Activated CD4-positive, alpha-beta T cell treated with anti-CD3 and anti-CD28 coated beads, Interleukin-2, amount 10 ng/mL, durations not matched to agents 7 days and 5 days (primary cell): ENCODE measurements around the gene SYT2. TPM values are rescaled to one million over a fixed set of nuclear protein-coding genes. Genes with fewer than 3 reads are reported as not detected.

ENCODE experiments used
- CTCF ChIA-PET: fragments of 350-600 bp; sonication (Branson Sonifier 250); formaldehyde crosslinking; loops from one replicate; lab custom pipeline; 2021; ENCODE audit warnings: antibody characterized with exemption; lab: Charles Lee
- POLR2A ChIA-PET: fragments of 350-600 bp; sonication (Branson Sonifier 250); formaldehyde crosslinking; loops from one replicate; lab custom pipeline; 2021; ENCODE audit warnings: antibody characterized with exemption; lab: Charles Lee
- DNase-seq: peaks from one replicate; pipeline ENCODE4 v3.0.0-alpha.2; 2020
- H3K27ac Mint-ChIP-seq: one replicate; pipeline ENCODE4 v1.8.0; 2021; ENCODE audit warnings: mild to moderate bottlenecking, moderate library complexity, mixed read lengths
- H3K27me3 Mint-ChIP-seq: one replicate; pipeline ENCODE4 v1.8.0; 2021; ENCODE audit warnings: mixed read lengths
- H3K36me3 Mint-ChIP-seq: one replicate; pipeline ENCODE4 v1.8.0; 2021; ENCODE audit warnings: low read depth, mixed read lengths
- H3K4me1 Mint-ChIP-seq: one replicate; pipeline ENCODE4 v1.8.0; 2021; ENCODE audit warnings: mixed read lengths
- H3K4me3 Mint-ChIP-seq: one replicate; pipeline ENCODE4 v1.8.0; 2021; ENCODE audit warnings: mild to moderate bottlenecking, moderate library complexity, mixed read lengths
- H3K9me3 Mint-ChIP-seq: one replicate; pipeline ENCODE4 v1.8.0; 2021; ENCODE audit warnings: mixed read lengths
- total RNA-seq, 2 experiments: library from RNA; stranded (reverse); gene quantifications; one replicate each; pipeline ENCODE4 v1.2.3, GENCODE V29; 2021

Gene SYT2
- total RNA-seq, 2 experiments from 2014 or later, result not detected

- Mint-ChIP-seq H3K27me3 (peaks cover 55% of the 10 kb centered on the region), H3K36me3 (no peaks in the 10 kb centered on the region), H3K4me3 (no peak overlapping the region), H3K9me3 (no peaks in the 10 kb centered on the region), H3K27ac (no peak overlapping the region), H3K4me1 (peaks cover 8% of the 10 kb centered on the region)
- CTCF ChIA-PET, result interaction anchor here (1.1 kb wide), 1 partner anchor 18 kb away, joined by 3 read pairs; no protein-coding TSS in a partner anchor
- no peak for DNase-seq
- POLR2A ChIA-PET, result no interaction called here
These were observed 9.1 kb downstream of the SYT2 start for GRCh38 chr1:202701200-202701599.

- Mint-ChIP-seq H3K9me3 (no peaks in the 10 kb centered on the region), H3K36me3 (no peaks in the 10 kb centered on the region), H3K4me1 (peaks cover 8% of the 10 kb centered on the region), H3K27ac (no peak overlapping the region), H3K27me3 (peaks cover 53% of the 10 kb centered on the region), H3K4me3 (no peak overlapping the region)
- POLR2A ChIA-PET, result no interaction called here
- CTCF ChIA-PET, result interaction anchor here (0.5 kb wide), 1 partner anchor 20 kb away, joined by 4 read pairs; no protein-coding TSS in a partner anchor
- no peak for DNase-seq
These were observed 10.2 kb downstream of the SYT2 start for GRCh38 chr1:202700061-202700460.

GRCh38 chr1:202698276-202698675, 12.0 kb downstream of the SYT2 start:
- H3K27ac Mint-ChIP-seq, result no peak overlapping the region
- CTCF ChIA-PET, result interaction anchor here (0.8 to 2.4 kb wide), 2 partner anchors 14 to 19 kb away, joined by 3 to 5 read pairs; no protein-coding TSS in a partner anchor
- DNase-seq, result no peak
- POLR2A ChIA-PET, result no interaction called here
- H3K4me1 Mint-ChIP-seq, result peaks cover 8% of the 10 kb centered on the region
- H3K36me3 Mint-ChIP-seq, result no peaks in the 10 kb centered on the region
- H3K27me3 Mint-ChIP-seq, result peaks cover 42% of the 10 kb centered on the region
- H3K9me3 Mint-ChIP-seq, result no peaks in the 10 kb centered on the region
- no peak overlapping the region for H3K4me3 Mint-ChIP-seq

GRCh38 chr1:202697038-202697437, 13.2 kb downstream of the SYT2 start:
- no peak for DNase-seq
- peaks cover 8% of the 10 kb centered on the region for H3K4me1 Mint-ChIP-seq
- H3K9me3 Mint-ChIP-seq, result peaks cover 2% of the 10 kb centered on the region
- ChIA-PET POLR2A (no interaction called here), CTCF (no interaction called here)
- peaks cover 42% of the 10 kb centered on the region for H3K27me3 Mint-ChIP-seq
- no peak overlapping the region for H3K27ac Mint-ChIP-seq
- H3K36me3 Mint-ChIP-seq, result no peaks in the 10 kb centered on the region
- no peak overlapping the region for H3K4me3 Mint-ChIP-seq

GRCh38 chr1:202694314-202694713, 15.9 kb downstream of the SYT2 start:
- H3K4me1 Mint-ChIP-seq, result peaks cover 8% of the 10 kb centered on the region
- DNase-seq, result no peak
- no peak overlapping the region for H3K27ac Mint-ChIP-seq
- no peak overlapping the region for H3K4me3 Mint-ChIP-seq
- peaks cover 2% of the 10 kb centered on the region for H3K9me3 Mint-ChIP-seq
- CTCF ChIA-PET, result no interaction called here
- POLR2A ChIA-PET, result no interaction called here
- H3K36me3 Mint-ChIP-seq, result no peaks in the 10 kb centered on the region
- peaks cover 33% of the 10 kb centered on the region for H3K27me3 Mint-ChIP-seq

GRCh38 chr1:202692959-202693555, 17.2 kb downstream of the SYT2 start:
- no peaks in the 10 kb centered on the region for H3K36me3 Mint-ChIP-seq
- H3K9me3 Mint-ChIP-seq, result peaks cover 2% of the 10 kb centered on the region
- POLR2A ChIA-PET, result no interaction called here
- peaks cover 27% of the 10 kb centered on the region for H3K27me3 Mint-ChIP-seq
- peak; percentile 84 for DNase-seq
- CTCF ChIA-PET, result interaction anchor here (2.4 kb wide), 1 partner anchor 12 kb away, joined by 6 read pairs; no protein-coding TSS in a partner anchor
- H3K27ac Mint-ChIP-seq, result no peak overlapping the region
- H3K4me3 Mint-ChIP-seq, result no peak overlapping the region
- H3K4me1 Mint-ChIP-seq, result peaks cover 1% of the 10 kb centered on the region

DNA sequence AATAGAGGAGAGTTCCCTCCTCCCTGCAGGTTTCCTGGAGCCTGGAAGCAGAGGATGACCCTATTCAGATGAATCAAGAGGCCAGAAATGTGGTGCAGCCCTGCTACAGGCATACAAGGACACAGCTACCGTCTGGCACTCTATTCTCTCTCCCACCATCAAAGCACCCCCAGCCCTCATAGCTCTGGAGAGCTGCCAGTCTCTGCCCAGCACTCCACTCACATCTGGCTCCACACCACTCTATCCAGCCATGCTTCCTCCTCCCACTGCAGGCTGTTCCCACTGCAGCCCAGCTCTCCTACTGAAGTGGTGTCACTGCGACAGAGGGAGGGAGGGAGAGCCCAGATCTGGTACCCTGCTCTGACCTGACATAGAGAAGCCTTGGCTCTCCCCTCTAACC, 18.4 kb downstream of the SYT2 start:
- H3K4me3 Mint-ChIP-seq, result no peak overlapping the region
- ChIA-PET CTCF (interaction anchor here (0.7 to 2.4 kb wide), 3 partner anchors 11 to 186 kb away, joined by 4 to 6 read pairs (median 4); no protein-coding TSS in a partner anchor), POLR2A (no interaction called here)
- H3K27me3 Mint-ChIP-seq, result peaks cover 21% of the 10 kb centered on the region
- H3K9me3 Mint-ChIP-seq, result peaks cover 2% of the 10 kb centered on the region
- DNase-seq, result no peak
- no peaks in the 10 kb centered on the region for H3K36me3 Mint-ChIP-seq
- no peaks in the 10 kb centered on the region for H3K4me1 Mint-ChIP-seq
- H3K27ac Mint-ChIP-seq, result no peak overlapping the region

- peaks cover 10% of the 10 kb centered on the region for H3K27me3 Mint-ChIP-seq
- no peaks in the 10 kb centered on the region for H3K36me3 Mint-ChIP-seq
- H3K4me1 Mint-ChIP-seq, result no peaks in the 10 kb centered on the region
- CTCF ChIA-PET, result interaction anchor here (2.0 kb wide), 1 partner anchor 11 kb away, joined by 7 read pairs; no protein-coding TSS in a partner anchor
- POLR2A ChIA-PET, result no interaction called here
- H3K9me3 Mint-ChIP-seq, result peaks cover 2% of the 10 kb centered on the region
- no peak overlapping the region for H3K27ac Mint-ChIP-seq
- DNase-seq, result no peak
- H3K4me3 Mint-ChIP-seq, result no peak overlapping the region
These were observed 20.5 kb downstream of the SYT2 start for GRCh38 chr1:202689493-202690342.

DNA sequence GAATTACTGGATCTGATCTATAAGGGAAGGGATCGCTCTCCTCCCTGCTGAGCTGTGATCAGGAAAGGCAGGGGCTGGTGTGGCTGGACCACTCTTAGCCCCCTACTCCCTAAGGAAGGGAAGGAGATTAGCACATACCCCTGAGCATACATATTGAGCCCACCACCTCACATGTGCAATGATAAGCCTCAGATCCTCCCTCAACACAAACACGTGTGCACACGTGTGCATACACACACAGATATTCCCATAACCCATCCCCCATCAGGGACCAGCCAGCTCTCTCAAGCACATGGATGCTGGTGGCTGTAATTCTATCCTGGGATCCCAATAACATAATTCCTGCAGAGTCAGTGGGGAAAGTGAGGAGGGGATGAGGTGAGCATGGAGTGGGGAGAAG, 21.2 kb downstream of the SYT2 start:
- ChIA-PET CTCF (interaction anchor here (2.0 kb wide), 1 partner anchor 10 kb away, joined by 7 read pairs; no protein-coding TSS in a partner anchor), POLR2A (no interaction called here)
- Mint-ChIP-seq H3K4me3 (no peak overlapping the region), H3K9me3 (peaks cover 2% of the 10 kb centered on the region), H3K36me3 (no peaks in the 10 kb centered on the region), H3K4me1 (no peaks in the 10 kb centered on the region), H3K27me3 (peaks cover 8% of the 10 kb centered on the region), H3K27ac (no peak overlapping the region)
- DNase-seq, result no peak

DNA sequence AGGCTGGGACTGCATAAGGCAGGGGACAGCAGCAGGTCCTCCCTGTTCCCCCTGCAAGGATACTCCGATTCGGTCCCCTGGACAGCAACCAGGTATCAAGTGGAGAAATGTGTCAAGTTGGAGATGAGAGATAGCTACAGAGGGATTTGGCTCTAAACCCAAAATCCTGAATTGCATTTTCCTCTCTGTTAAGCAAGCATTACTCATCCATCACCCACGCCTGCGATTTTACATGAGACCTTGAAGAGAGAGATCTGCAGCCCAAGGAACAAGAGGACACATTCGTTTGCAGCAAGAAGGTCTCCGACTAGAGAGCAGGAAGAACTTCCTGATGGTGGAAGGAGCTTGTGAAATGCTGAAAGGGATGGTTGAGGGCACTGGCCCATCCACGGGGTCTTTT, 21.9 kb downstream of the SYT2 start:
- ChIA-PET CTCF (interaction anchor here (2.0 kb wide), 1 partner anchor 10 kb away, joined by 7 read pairs; no protein-coding TSS in a partner anchor), POLR2A (no interaction called here)
- H3K4me3 Mint-ChIP-seq, result no peak overlapping the region
- no peak overlapping the region for H3K27ac Mint-ChIP-seq
- no peaks in the 10 kb centered on the region for H3K36me3 Mint-ChIP-seq
- no peak for DNase-seq
- peaks cover 2% of the 10 kb centered on the region for H3K9me3 Mint-ChIP-seq
- H3K27me3 Mint-ChIP-seq, result peaks cover 8% of the 10 kb centered on the region
- H3K4me1 Mint-ChIP-seq, result no peaks in the 10 kb centered on the region

GRCh38 chr1:202687798-202688197, 22.5 kb downstream of the SYT2 start:
- H3K27me3 Mint-ChIP-seq, result peaks cover 10% of the 10 kb centered on the region
- CTCF ChIA-PET, result interaction anchor here (0.6 to 2.0 kb wide), 2 partner anchors 9 to 16 kb away, joined by 4 to 7 read pairs; no protein-coding TSS in a partner anchor
- no peak for DNase-seq
- no peak overlapping the region for H3K4me3 Mint-ChIP-seq
- H3K36me3 Mint-ChIP-seq, result no peaks in the 10 kb centered on the region
- H3K27ac Mint-ChIP-seq, result no peak overlapping the region
- POLR2A ChIA-PET, result no interaction called here
- H3K4me1 Mint-ChIP-seq, result no peaks in the 10 kb centered on the region
- no peaks in the 10 kb centered on the region for H3K9me3 Mint-ChIP-seq

- POLR2A ChIA-PET, result no interaction called here
- CTCF ChIA-PET, result interaction anchor here (0.6 kb wide), 1 partner anchor 16 kb away, joined by 4 read pairs; no protein-coding TSS in a partner anchor
- no peaks in the 10 kb centered on the region for H3K9me3 Mint-ChIP-seq
- H3K27me3 Mint-ChIP-seq, result peaks cover 13% of the 10 kb centered on the region
- DNase-seq, result no peak
- no peaks in the 10 kb centered on the region for H3K36me3 Mint-ChIP-seq
- no peaks in the 10 kb centered on the region for H3K4me1 Mint-ChIP-seq
- no peak overlapping the region for H3K4me3 Mint-ChIP-seq
- no peak overlapping the region for H3K27ac Mint-ChIP-seq
These were observed 22.9 kb downstream of the SYT2 start for GRCh38 chr1:202687370-202687769.

DNA sequence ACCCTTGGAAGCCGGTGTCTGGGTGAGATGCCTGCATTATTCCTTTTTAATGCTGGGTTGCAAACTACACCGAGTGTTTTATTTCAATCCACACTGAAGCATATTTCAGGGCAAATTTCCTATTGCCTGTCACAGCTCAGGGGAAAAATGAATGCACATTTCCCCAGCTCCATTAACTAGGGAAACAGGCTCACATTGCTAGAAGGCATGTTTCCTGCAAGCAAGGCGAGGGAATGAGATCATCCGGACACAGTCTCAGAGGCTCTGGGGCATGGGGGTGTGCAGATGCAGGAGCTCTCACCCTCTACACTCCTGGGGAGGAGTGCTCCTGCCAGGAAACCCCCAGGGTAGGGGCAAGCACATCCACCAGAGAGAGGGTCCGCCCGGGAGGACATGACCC, 24.6 kb downstream of the SYT2 start:
- Mint-ChIP-seq H3K27me3 (peaks cover 15% of the 10 kb centered on the region), H3K36me3 (no peaks in the 10 kb centered on the region), H3K9me3 (no peaks in the 10 kb centered on the region), H3K27ac (no peak overlapping the region), H3K4me3 (no peak overlapping the region), H3K4me1 (no peaks in the 10 kb centered on the region)
- ChIA-PET POLR2A (no interaction called here), CTCF (interaction anchor here (1.1 kb wide), 1 partner anchor 274 kb away, joined by 3 read pairs; no protein-coding TSS in a partner anchor)
- DNase-seq, result no peak
